GM23248 (cell line): ENCODE measurements around the gene CDK7. TPM values are rescaled to one million over a fixed set of nuclear protein-coding genes. Genes with fewer than 3 reads are reported as not detected.
"Not testable (repeated sequence)": the region's sequence is repeated elsewhere in the genome, so short reads cannot be mapped to it uniquely, and the experiment has no call there.

ENCODE experiments used
- DNase-seq: peaks from one replicate; pipeline ENCODE4 v3.0.0-alpha.2; 2015
- H2AFZ ChIP-seq: fragments of 200-600 bp; sonication (generic); 2 replicates; pipeline ENCODE4 v1.6.1; 2016; ENCODE audit warnings: antibody characterized with exemption
- H3F3A ChIP-seq: fragments of 200-600 bp; sonication (generic); 2 replicates; pipeline ENCODE4 v1.6.1; 2016; ENCODE audit warnings: mild to moderate bottlenecking, antibody characterized with exemption, mixed run types; ENCODE audit not compliant: insufficient read depth
- H3K27ac ChIP-seq: fragments of 200-600 bp; sonication (generic); 2 replicates; pipeline ENCODE4 v1.5.1; 2016; ENCODE audit warnings: mild to moderate bottlenecking
- H3K27me3 ChIP-seq: fragments of 200-600 bp; sonication (generic); replicated peaks from 2 replicates; pipeline ENCODE4 v1.6.1; 2016; ENCODE audit warnings: mild to moderate bottlenecking; ENCODE audit not compliant: insufficient read depth
- H3K36me3 ChIP-seq: fragments of 200-600 bp; sonication (generic); 2 replicates; pipeline ENCODE4 v1.6.1; 2016; ENCODE audit warnings: low read depth, mild to moderate bottlenecking
- H3K4me1 ChIP-seq: fragments of 200-600 bp; sonication (generic); 2 replicates; pipeline ENCODE4 v1.6.1; 2016; ENCODE audit warnings: mild to moderate bottlenecking; ENCODE audit not compliant: insufficient read depth
- H3K4me2 ChIP-seq: fragments of 200-600 bp; sonication (generic); one replicate; pipeline ENCODE4 v1.6.1; 2016; ENCODE audit warnings: mild to moderate bottlenecking; ENCODE audit not compliant: unreplicated experiment
- H3K4me3 ChIP-seq: fragments of 200-600 bp; sonication (generic); 2 replicates; pipeline ENCODE4 v1.5.1; 2016; ENCODE audit warnings: mild to moderate bottlenecking
- H3K79me2 ChIP-seq: fragments of 200-600 bp; sonication (generic); 2 replicates; pipeline ENCODE4 v1.6.1; 2016; ENCODE audit warnings: mild to moderate bottlenecking; ENCODE audit not compliant: insufficient read depth
- H3K9ac ChIP-seq: fragments of 200-600 bp; sonication (generic); 2 replicates; pipeline ENCODE4 v1.6.1; 2016; ENCODE audit warnings: mild to moderate bottlenecking
- H3K9me2 ChIP-seq: fragments of 200-600 bp; sonication (generic); 2 replicates; pipeline ENCODE4 v1.6.1; 2016; ENCODE audit warnings: mixed run types, mild to moderate bottlenecking, moderate library complexity; ENCODE audit not compliant: insufficient read depth
- H3K9me3 ChIP-seq: fragments of 200-600 bp; sonication (generic); one replicate; pipeline ENCODE4 v1.6.1; 2017; ENCODE audit warnings: low read depth
- H4K20me1 ChIP-seq: fragments of 200-600 bp; sonication (generic); 2 replicates; pipeline ENCODE4 v1.6.0; 2016; ENCODE audit not compliant: insufficient read depth
- EZH2 ChIP-seq: fragments of 200-600 bp; sonication (generic); IDR thresholded peaks from 2 replicates; pipeline ENCODE4 v1.6.1; 2018; ENCODE audit warnings: antibody characterized with exemption, mild to moderate bottlenecking; ENCODE audit not compliant: insufficient read depth, poor library complexity, severe bottlenecking
- EZH2phosphoT487 ChIP-seq: fragments of 200-600 bp; sonication (generic); IDR thresholded peaks from 2 replicates; pipeline ENCODE4 v1.6.1; 2018; ENCODE audit warnings: antibody characterized with exemption, moderate library complexity, mild to moderate bottlenecking, low read depth; ENCODE audit not compliant: insufficient read depth
- WGBS, 2 experiments: methylation state at CpG; one replicate each; pipeline ENCODE4 v1.1.6; 2015 to 2017; ENCODE audit warnings: low lambda C conversion rate in 2 of 2, low coverage in 1 of 2; ENCODE audit errors: missing lambda C conversion rate in 2 of 2; 5-methylcytosine and 5-hydroxymethylcytosine counted together
- in situ Hi-C: fragments of 300-500 bp; cut with MboI; formaldehyde crosslinking; loops from 2 replicates; pipeline ENCODE4 v1.15.0; 2020
- polyA plus RNA-seq: library from polyadenylated mRNA; unstranded; fragments of >200 nt; fragmentation: Nextera tagmentation; extraction: Ambion mirVana; gene quantifications from 2 replicates; pipeline ENCODE4 v1.2.1, GENCODE V29; 2016
- total RNA-seq: library from RNA; depleted of rRNA; stranded (reverse); fragments of >200 nt; shearing (Covaris generic); gene quantifications from 2 replicates; pipeline ENCODE4 v1.2.3, GENCODE V29; 2014

CDK7 gene
- total and polyA plus RNA-seq, 2 experiments from 2014 or later: 55.7 to 60.4 TPM

- no peaks in the 10 kb centered on the region for H3K27me3 ChIP-seq
- H3K36me3 ChIP-seq: peaks cover 18% of the 10 kb centered on the region; the same call in 1 of the 2 replicates
- no peaks in the 10 kb centered on the region for H4K20me1 ChIP-seq
- no peak overlapping the region for H3K4me2 ChIP-seq
- H3K9ac ChIP-seq: no peak overlapping the region
- H3K9me2 ChIP-seq: no peaks in the 10 kb centered on the region
- WGBS, 2 experiments: 100% methylated on average over 2 of the region's 2 CpGs
- no peak overlapping the region for H3K4me3 ChIP-seq
- DNase-seq: no peak
- H3F3A ChIP-seq: peaks cover 10% of the 10 kb centered on the region
- no peaks in the 10 kb centered on the region for H3K9me3 ChIP-seq
- in situ Hi-C loops: no loop called here
- no peak for TF ChIP-seq EZH2phosphoT487
- no peak for TF ChIP-seq EZH2
- peaks cover 18% of the 10 kb centered on the region for H3K79me2 ChIP-seq
- no peak overlapping the region for H2AFZ ChIP-seq
- H3K27ac ChIP-seq: no peak overlapping the region
- no peaks in the 10 kb centered on the region for H3K4me1 ChIP-seq
Observed at GRCh38 chr5:69230181-69230580, 4.5 kb upstream of the CDK7 start.

GRCh38 chr5:69231281-69231680 is 3.4 kb upstream of the CDK7 start:
- no peaks in the 10 kb centered on the region for H3K9me2 ChIP-seq
- H3K4me2 ChIP-seq: no peak overlapping the region
- no peak overlapping the region for H3K4me3 ChIP-seq
- H2AFZ ChIP-seq: no peak overlapping the region
- peaks cover 7% of the 10 kb centered on the region for H3K4me1 ChIP-seq
- in situ Hi-C loops: no loop called here
- no peak overlapping the region for H3K27ac ChIP-seq
- no peaks in the 10 kb centered on the region for H3K27me3 ChIP-seq
- peaks cover 10% of the 10 kb centered on the region for H3F3A ChIP-seq
- no peak for TF ChIP-seq EZH2
- TF ChIP-seq EZH2phosphoT487: no peak
- 76 to 89% methylated on average over 6 of the region's 6 CpGs for WGBS, 2 experiments
- peaks cover 18% of the 10 kb centered on the region; the same call in 1 of the 2 replicates for H3K36me3 ChIP-seq
- no peak overlapping the region for H3K9ac ChIP-seq
- no peaks in the 10 kb centered on the region for H4K20me1 ChIP-seq
- no peaks in the 10 kb centered on the region for H3K9me3 ChIP-seq
- H3K79me2 ChIP-seq: peaks cover 18% of the 10 kb centered on the region
- no peak for DNase-seq

GRCh38 chr5:69231851-69232250 is 2.8 kb upstream of the CDK7 start:
- TF ChIP-seq EZH2: no peak
- TF ChIP-seq EZH2phosphoT487: no peak
- Histone ChIP-seq H3K9me3 (no peaks in the 10 kb centered on the region), H3K79me2 (peaks cover 22% of the 10 kb centered on the region), H3K4me3 (no peak overlapping the region), H2AFZ (no peak overlapping the region), H3F3A (peaks cover 10% of the 10 kb centered on the region), H3K36me3 (peaks cover 18% of the 10 kb centered on the region; the same call in 1 of the 2 replicates), H3K27me3 (no peaks in the 10 kb centered on the region), H3K4me1 (peaks cover 8% of the 10 kb centered on the region), H3K27ac (peak overlapping the region; percentile 51), H3K4me2 (no peak overlapping the region), H3K9ac (no peak overlapping the region), H4K20me1 (no peaks in the 10 kb centered on the region), H3K9me2 (no peaks in the 10 kb centered on the region)
- peak; percentile 83 for DNase-seq
- in situ Hi-C loops: no loop called here
- 19 to 22% methylated on average over 2 of the region's 2 CpGs for WGBS, 2 experiments

- DNase-seq, H3K4me3 ChIP-seq, H3K9ac ChIP-seq, H3K27ac ChIP-seq, H3K27me3 ChIP-seq, H3K4me2 ChIP-seq, H2AFZ ChIP-seq, H3K9me2 ChIP-seq, in situ Hi-C loops, H4K20me1 ChIP-seq, H3K9me3 ChIP-seq: not testable (repeated sequence)
- H3K36me3 ChIP-seq: peaks cover 11% of the 10 kb centered on the region; the same call in 1 of the 2 replicates
- H3F3A ChIP-seq: peaks cover 41% of the 10 kb centered on the region
- H3K79me2 ChIP-seq: peaks cover 62% of the 10 kb centered on the region
- peaks cover 37% of the 10 kb centered on the region for H3K4me1 ChIP-seq
- 97% methylated on average over 8 to 9 of the region's 9 CpGs for WGBS, 2 experiments
Observed at GRCh38 chr5:69236733-69237132, 2.0 kb downstream of the CDK7 start.

GRCh38 chr5:69237877-69238276 is 3.2 kb downstream of the CDK7 start:
- H3K4me2 ChIP-seq: peak overlapping the region; percentile 43
- in situ Hi-C loops: no loop called here
- H3K9me3 ChIP-seq: no peaks in the 10 kb centered on the region
- no peaks in the 10 kb centered on the region for H3K27me3 ChIP-seq
- H3K36me3 ChIP-seq: peaks cover 11% of the 10 kb centered on the region; the same call in 1 of the 2 replicates
- peaks cover 74% of the 10 kb centered on the region for H3K79me2 ChIP-seq
- peak overlapping the region; percentile 83 for H3K27ac ChIP-seq
- DNase-seq: no peak
- TF ChIP-seq EZH2: no peak
- no peak for TF ChIP-seq EZH2phosphoT487
- no peaks in the 10 kb centered on the region for H3K9me2 ChIP-seq
- H3K4me3 ChIP-seq: 0 out of 2 replicates have a peak overlapping the region, but pooled peaks have one; percentile 17
- H3K9ac ChIP-seq: no peak overlapping the region
- 90% methylated on average over 3 of the region's 3 CpGs for WGBS, 2 experiments
- no peaks in the 10 kb centered on the region for H4K20me1 ChIP-seq
- H3F3A ChIP-seq: peaks cover 43% of the 10 kb centered on the region
- H2AFZ ChIP-seq: no peak overlapping the region
- H3K4me1 ChIP-seq: peaks cover 37% of the 10 kb centered on the region
